NCI-H2196 (cell line): ENCODE results near the gene SRCAP.

Experiments
- DNase-seq: peaks from one replicate; lab custom pipeline; 2025; ENCODE audit not compliant: unreplicated experiment; lab: John Stamatoyannopoulos, UW

Gene SRCAP

DNA sequence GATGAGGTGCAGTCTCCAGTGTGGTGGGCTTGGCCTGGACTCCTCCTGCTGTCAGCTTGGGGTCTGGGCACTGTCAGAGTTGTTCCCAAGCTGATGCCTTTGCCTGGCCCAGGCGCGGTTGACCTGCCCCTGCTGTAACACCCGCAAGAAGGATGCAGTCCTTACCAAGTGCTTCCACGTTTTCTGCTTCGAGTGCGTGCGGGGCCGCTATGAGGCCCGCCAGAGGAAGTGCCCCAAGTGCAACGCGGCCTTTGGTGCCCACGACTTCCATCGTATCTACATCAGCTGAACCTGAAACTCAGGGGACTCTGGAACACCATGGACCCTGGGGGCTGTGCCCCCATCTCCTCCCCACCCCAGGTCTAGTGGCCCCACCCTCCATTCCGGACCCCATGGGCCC lies 74.9 kb downstream of the SRCAP start:
- DNase-seq: no peak

DNA sequence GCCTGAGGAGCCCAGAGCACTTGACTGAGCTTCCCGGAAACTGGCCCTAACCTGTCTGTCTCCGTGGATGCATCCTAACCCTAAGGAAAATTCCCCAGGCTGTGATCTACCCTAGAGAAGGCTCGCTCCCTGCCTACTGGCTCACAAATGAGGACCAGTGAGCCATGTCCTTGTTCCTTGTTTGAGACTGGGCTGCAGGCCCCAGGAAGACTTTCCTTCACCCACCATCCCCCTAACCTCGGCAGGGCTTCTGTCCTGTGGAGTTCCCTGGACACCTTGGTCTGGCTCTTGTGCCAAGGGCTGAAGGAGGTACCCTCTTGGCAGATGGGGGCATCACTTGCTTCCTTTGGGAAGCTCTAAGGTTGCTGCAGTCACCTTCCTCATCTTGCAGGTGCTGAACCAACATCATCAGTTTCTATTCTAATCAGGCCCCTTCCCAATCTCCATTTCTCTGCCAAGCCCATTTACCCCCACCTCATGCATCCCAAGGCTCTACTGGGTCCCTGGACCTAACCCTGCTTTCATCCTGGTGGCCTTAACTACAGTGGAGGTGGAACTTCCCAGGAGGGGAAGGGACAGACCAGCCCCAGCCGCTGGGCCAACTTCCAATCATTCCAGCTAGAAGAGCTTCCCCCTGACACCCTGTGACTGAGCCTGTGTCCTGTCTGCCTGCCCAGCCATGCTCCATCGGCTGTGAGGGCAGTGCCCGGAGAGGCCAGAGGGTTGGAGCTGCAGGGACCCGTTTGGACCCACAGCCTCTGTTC lies 75.6 kb downstream of the SRCAP start:
- DNase-seq: no peak

DNA sequence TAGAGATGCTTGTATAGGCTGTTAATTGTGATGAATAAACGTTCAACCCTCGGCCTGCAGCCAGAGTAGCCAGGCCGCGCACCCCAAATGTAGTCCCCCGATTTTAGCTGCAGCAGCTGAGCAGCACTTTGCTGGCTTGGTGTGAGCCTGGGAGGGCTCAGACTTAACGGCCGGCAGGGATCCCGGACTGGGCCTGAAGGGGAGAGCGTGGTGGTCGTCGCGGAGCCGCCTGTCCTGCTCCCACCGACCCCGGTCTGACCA lies 76.1 kb downstream of the SRCAP start:
- DNase-seq: no peak

DNA sequence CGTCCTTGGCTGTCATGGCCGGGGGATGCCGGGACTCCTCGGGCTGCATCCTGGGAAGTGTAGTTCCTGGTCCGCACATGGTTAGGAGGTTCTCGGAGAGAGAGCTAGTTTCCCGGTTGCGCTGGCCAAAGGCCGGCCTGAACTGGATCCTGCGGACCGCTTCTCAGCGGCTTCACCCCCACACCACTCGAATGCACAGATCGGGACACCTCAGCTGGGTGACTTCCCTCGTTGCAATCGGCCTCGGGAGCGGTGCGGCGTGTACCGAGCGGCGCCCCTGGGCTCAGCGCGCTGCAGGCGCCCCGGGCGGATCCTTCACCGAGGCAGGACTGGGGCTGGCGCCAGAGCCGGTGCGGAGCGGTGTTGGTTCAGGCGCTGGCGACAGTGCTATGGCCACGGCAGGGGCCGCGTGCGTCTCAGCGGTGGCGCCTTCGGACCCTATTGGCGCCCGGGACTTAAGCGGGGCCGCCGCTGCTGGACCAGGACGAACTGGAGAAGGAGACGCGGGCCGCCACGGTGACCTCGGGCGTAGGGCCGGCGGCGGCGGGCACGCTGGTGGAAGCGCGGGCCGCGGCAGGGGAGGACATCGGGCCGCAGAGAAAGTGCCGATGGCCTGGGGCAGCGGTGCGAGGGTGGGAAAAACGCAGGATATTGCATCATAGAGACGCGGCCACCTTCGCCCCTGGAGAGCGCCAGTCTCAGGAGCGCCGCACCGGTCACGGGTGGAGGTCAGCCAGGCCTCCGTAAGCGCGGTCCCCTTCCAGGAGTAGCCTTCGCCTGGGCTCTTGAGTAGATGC lies 76.6 kb downstream of the SRCAP start:
- DNase-seq: peak; percentile 85

DNA sequence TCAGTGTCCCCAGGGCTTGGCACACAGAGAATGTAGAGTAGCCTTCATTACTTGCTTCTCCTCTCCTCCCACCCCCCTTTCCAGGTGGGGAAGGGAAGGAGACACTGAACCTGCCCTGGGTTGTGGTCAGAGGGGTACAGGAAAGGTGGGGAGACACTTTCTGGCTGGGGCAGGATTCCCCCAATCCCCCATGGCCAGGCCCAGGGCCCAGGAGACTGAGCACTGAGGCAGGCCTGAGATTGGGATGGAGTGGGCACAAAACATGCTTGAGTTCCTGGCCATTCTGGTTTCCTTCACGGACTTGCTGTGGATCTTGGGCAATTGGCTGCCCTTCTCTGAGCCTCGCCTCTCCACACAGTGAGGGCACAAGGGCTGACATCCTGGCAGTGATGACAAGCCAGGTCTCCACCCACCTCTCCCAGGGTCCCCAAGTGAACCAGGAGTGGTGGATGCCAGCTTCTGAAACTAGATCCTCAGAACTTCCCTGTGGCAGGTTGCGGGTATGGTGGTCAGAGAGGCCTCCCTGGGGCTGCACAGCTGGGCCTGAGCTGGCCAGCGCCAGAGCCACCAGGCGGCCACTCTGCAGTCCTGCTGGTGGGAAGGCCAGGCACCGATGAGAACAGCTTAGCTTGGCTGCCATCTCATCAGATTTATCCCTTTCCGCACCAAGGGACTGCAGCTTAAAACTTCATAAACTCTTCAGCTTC lies 78.8 kb downstream of the SRCAP start:
- DNase-seq: no peak

DNA sequence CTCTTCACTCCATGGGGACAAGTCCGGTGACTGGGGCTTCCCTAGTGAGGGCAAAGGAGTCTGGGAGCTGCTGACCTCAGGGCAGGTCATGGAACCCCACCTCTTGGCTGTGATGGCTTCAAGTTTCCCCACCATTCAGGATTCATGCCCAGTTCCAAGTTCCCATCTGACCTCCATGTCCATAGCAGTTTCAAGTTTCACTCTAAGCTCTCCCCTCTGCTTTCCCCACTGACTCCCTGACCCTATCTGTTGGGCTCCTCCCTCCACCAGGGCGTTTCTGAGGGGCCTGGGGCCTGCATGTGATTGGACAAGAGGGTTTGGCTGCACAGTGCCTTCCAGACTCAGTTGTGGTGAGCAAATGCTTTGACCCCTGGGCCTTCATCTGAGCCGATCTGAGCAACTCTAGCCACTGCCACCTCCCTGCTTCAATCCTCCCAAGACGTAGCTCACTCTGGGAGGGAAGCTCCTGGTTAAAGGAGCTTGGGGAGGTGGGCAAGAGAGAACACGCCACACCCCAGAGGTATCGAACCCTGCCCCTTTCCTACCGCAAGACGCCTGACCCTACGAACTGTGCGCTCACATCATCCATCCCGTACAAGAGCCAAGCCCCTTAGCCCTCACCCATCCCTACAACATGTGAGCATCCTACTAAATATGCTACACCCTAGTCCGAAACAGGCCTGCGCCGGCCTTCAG lies 79.7 kb downstream of the SRCAP start:
- DNase-seq: no peak

DNA sequence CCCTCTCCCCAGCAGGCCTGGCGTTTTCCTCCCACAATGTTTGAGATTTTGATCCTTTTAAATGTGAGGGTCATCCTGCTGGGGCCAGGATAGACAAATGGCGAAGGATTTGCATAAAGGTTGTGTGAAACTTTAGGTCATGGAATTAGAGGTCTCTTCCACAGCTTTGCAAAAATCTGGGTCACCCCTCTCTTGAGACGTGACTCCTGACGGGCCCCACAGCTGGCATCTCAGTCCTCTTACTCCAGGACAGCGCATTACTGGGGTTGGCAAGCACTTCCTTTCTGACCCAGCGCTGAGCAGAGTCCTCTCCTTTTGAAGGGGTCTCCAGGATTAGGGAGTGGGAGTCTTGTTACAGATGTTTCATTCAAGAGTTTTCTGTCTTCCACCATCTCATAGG lies 80.6 kb downstream of the SRCAP start:
- DNase-seq: no peak

DNA sequence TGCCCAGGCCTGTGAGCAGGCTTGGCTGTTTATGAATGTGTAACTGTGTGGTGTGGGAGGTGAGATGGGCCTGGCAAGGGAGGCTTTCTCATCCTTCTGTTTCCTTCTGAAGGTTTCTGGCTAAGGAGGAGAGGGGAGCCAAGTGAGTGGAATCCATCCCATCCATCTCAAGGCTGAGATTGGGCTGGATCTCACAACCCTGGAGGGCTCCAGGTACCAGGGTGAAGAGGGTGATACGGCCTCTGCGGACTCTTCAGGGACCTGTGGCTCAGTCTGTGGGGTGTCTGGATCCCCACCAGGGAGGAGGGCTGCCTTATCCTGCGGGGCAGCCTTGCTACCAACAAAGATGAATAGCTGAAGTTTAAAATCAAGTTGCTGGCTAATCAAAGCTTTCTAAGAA lies 81.0 kb downstream of the SRCAP start:
- DNase-seq: no peak

DNA sequence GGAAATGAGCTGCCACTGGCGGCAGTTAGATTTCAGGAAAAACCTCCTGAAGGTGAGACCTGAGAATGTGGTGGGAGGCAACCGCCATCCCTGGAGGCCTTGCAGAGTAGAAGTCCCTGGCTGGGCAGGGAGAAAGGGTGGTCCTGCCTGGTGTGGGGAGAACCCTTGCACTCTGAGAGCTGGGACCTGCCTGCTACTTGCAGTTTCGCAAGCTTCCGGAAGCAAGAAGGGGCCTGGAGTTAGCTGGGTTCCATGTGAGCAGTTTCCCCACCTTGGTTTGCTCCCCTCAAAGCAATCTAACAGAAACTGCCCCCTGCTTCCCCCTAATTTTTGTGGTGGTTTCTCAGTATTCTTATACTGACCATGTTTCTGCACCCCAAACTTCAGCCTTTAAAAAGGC lies 81.6 kb downstream of the SRCAP start:
- DNase-seq: no peak

DNA sequence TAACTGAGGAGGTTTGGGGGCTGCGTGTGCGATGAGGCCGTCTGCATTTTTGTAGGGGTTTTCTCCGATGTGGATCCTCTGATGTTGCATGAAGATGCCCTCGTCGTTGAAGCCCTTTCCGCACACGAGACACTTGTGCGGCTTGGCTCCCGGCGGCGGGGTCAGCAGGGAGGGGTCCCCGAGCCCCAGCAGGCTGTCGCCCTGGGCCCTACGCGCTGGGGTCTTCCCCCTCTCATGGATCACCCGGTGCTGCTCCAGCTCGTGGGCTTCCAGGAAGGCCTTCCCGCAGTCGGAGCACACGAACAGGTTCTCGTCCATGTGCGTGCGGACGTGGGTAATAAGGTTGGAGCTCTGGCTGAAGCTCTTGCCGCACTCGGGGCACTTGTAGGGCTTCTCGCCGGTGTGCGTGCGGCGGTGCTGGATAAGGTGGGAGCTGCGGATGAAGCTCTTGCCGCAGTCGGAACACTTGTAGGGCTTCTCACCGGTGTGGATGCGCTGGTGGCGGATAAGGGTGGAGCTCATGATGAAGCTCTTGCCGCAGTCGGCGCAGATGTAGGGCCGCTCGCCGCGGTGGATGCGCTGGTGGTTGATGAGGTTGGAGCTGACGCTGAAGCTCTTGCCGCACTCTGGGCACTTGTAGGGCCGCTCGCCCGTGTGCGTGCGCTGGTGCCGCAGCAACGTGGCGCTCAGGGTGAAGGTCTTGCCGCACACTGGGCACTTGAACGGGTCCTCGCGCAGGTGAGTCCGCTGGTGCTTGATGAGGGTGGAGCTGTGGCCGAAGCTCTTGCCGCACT lies 83.7 kb downstream of the SRCAP start:
- no peak for DNase-seq

DNA sequence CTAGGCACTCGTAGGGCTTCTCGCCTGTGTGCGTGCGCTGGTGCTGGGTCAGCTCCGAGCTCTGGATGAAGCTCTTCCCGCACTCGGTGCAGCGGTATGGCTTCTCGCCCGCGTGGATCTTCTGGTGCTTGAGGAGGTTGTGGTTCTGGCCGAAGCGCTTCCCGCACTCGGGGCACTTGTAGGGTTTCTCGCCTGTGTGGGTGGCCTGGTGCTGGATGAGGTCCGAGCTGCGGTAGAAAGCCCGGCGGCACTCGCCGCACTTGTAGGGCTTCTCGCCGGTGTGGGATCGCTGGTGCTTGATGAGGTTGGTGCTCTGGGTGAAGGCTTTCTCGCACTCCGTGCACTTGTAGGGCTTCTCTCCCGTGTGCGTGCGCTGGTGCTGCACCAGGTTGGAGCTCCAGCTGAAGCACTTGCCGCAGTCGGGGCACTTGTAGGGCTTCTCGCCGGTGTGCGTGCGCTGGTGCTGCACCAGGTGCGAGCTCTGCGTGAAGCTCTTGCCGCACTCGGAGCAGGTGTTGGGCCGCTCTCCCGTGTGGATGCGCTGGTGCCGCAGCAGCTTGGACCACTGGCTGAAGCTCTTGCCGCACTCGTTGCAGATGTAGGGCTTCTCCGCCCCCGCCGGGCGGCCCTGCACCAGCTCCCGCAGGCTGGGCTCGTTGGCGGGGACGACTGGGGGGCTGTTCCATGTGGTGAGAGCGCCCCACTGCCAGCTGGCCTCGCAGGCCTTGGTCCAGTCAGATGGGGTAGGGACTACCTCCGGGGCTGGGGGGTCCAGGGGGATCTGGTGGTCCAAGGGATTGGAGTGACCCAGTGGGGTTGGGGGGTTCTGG lies 84.5 kb downstream of the SRCAP start:
- DNase-seq: no peak

DNA sequence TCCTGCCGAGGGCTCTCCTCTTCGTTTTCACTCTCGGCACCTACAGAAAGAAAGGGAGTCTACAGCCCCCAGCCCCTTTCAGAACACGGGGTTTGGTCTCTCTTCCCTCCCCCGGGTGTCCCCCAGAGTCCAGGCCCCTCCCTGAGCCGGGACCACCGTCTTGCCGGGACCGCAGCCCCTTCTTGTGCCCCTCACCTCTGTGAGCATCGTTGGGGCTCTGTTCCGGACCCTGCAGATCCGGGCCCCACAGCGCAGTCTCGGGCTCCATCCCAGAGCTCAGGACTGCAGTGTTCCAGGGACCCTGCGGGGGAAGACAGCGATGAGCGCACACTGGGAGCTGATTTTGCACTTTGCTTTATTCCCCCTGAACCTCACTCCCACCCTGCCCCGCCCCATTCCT lies 85.2 kb downstream of the SRCAP start:
- DNase-seq: no peak

DNA sequence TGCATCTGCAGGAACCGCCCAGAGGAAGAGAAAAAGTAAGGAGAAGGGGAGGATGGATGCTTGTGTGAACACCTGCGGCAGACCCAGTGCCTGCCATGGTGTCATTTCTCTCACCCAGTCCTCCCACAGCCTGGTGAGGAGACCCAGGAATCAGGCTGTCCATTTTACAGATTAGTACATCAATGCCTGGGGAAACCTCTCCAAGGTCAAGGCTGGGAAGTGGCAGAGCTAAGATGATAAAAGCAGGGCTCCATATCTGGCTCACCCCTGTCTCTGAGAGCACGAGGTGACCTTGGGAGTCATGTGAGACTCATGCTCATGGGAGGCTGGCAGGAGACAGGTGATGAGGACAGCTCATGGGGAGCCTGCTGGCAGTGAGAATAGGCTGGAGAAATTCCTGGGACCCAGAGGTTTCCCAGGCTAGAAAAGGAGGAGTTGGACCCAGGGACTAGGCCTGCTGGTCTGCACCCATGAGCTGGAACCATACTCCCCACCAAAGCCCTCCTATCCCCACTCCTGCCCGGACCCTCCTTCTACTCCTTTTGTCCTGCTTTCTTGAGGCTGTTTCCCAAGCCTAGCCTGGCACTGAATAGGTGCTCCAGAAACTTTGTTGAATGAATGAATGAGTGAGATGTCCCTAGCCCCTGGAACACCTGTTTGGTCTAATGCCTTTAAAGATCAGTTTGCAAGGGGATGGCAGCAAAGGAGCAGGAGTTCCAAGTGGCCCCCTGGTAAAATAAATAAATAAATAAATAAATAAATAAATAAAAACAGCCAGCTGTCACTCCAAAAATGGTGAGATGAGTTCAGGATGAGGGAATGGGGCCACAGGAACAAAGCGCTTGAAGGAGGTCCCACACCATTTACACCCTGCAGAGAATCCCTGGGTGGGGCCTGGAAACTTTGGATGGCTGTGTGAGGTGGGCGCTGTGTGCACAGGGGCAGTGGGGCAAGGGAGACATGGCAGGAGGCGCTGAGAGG lies 86.4 kb downstream of the SRCAP start:
- no peak for DNase-seq

DNA sequence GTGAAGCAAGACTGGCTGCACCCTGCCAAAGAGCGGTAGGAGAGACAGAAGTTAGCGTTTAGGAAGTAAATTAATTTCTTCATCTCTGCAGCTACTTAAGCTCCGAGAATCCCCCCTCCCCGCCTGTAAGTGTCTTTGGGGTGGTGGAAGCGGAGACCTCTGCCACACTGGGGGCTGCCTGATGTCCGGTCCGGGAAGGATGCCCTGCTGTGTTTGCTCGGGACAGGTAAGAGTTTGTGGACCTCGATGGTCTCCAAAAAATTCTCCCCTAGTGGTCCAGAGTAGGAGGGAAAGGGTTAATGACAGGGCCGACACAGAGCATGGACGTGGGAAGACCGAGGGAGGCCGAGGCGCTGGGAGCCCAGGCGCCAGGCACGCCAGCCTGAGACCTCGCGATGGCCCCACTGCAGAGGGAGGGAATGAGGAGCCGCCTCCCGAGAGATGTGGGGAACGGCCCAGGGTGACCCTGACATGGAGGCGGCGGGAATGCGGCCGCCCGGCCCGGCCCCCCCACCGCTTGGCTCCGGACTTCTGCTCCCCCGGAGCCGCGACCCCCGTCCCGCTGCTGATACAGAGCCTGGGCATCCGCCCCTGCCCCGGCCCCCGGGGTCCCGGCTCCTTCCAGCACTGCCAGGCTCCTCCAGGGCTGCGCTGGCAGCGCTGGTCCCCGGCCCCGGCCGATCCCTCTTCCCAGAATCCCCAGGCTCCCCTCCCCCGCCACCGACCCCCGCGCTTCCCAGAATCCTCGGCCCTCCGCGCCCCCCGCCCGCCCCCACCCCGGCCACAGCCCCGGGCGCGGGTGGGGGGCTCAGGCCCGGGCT lies 87.4 kb downstream of the SRCAP start:
- no peak for DNase-seq

DNA sequence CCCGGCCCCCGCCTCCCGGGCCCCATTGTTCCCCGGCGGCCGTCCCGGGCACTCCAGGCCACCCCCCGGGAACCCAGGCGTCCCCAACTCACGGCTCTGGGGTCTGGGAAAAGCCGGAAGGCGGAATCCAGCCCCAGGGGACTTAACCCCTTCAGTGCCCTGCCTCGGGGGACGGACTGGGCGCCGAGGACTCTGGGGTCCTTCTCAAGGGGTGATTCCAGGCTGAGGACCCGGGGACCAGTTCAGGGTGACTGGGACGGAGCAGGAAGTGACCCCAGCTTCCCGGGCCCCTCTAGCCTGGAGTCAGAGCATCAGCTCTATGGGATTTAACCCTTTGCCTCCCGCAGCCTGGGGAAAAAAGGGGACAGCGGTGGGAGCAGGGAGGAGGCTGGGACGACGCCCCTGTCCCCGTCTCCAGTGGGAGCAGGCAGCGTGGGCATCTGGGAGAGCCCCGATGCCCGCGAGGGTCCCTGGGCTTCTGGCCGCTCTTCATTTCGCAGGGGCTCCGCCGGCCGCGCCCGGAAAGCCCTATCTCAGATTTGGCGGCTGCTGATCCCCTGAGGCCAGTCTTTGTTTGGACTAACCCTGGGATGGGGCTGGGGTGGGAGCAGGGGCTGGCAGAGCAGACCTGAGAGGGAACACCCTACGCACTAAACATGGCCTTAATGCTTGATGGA lies 88.1 kb downstream of the SRCAP start, which contains the start of gene ZNF629:
Gene ZNF629 (minus strand): TSS at position 270 of the 677 bp plus-strand sequence. CDS start 2,723 bp downstream, outside the sequence.
- peak; percentile 68 for DNase-seq

DNA sequence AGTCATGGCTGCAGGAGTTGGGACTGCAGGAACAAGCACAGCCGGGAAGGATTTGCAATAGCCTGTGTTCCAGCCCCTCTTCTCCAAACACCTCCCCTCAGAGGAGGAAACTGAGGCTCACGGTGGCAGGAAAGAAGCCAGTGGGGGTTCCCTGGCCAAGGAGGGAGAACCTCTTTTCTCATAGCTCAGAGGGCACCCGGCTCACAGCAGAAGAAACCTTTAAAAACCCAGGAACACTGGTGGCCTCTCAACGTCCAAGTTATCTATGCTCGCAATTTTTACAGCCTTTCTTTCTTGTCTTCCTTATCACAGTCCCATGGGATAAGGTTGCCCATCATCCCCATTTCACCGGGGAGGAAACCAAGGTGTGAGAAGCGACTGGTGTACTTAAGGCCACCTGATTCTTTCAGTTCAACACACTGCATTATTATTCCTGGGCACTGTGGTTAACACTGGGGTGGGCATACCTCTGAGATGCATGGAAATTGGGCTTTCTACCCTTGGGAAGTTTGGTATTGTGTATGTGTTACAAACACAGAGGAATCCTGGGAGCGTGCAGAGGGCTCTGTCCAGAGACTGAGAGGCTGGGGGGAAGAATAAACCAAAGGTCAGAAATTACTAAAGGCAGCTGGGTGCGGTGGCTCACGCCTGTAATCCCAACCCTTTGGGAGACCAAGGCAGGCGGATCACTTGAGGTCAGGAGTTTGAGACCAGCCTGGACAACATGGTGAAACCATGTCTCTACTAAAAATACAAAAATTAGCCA lies 88.8 kb downstream of the SRCAP start:
- no peak for DNase-seq
